Loucy (cell line): ENCODE results near the gene CDK9.

Source experiments
- CTCF ChIP-seq: fragments of 200-600 bp; sonication (generic); conservative IDR thresholded peaks from 2 replicates; pipeline ENCODE4 v1.5.1; 2014; ENCODE audit warnings: mild to moderate bottlenecking, antibody characterized with exemption, low read length
- EZH2phosphoT487 ChIP-seq: fragments of 200-600 bp; IDR thresholded peaks from 2 replicates; pipeline ENCODE4 v1.6.1; 2018; ENCODE audit warnings: antibody characterized with exemption, mild to moderate bottlenecking, moderate library complexity, borderline replicate concordance

GRCh38 chr9:127783111-127784008, 2.5 kb upstream of the CDK9 start:
- no peak for TF ChIP-seq CTCF
- TF ChIP-seq EZH2phosphoT487: no peak
